HCT116 (cell line): ENCODE measurements around the gene NDUFB6. TPM values are rescaled to one million over a fixed set of nuclear protein-coding genes. Genes with fewer than 3 reads are reported as not detected.

Experiments
- ATAC-seq: fragments of 200-7000 bp; cut with Tn5 transposase; 2 replicates; pipeline ENCODE4 v1.9.1; 2020; ENCODE audit warnings: mild to moderate bottlenecking, moderate library complexity
- BruUV-seq: library from RNA; stranded (reverse); fragments of 400-500 nt; replicated peaks from 2 replicates; lab custom pipeline; 2021; lab: Mats Ljungman, UMichigan
- CTCF ChIA-PET: fragments of 300-600 bp; sonication (Branson Sonifier 250); formaldehyde crosslinking; loops from one replicate; lab custom pipeline; 2021; ENCODE audit warnings: antibody characterized with exemption; lab: Charles Lee
- POLR2A ChIA-PET: fragments of 300-600, 350-600 bp; sonication (Branson Sonifier 250); formaldehyde crosslinking; loops from one replicate; lab custom pipeline; 2021; ENCODE audit warnings: antibody characterized with exemption; lab: Charles Lee
- RAD21 ChIA-PET, 2 experiments: fragments of 300-600 bp; sonication (Branson Sonifier 250); formaldehyde crosslinking; loops; one replicate each; lab custom pipeline; 2023; ENCODE audit warnings: low total read pairs in 2 of 2; ENCODE audit not compliant: uncharacterized antibody in 2 of 2, unreplicated experiment in 2 of 2, low non-redundant PET in 1 of 2; lab: Charles Lee
- DNase-seq: peaks from one replicate; pipeline ENCODE4 v3.0.0-alpha.2; 2010; ENCODE audit warnings: low read depth, low spot score
- H2AFZ ChIP-seq: fragments of 200-600 bp; shearing (Covaris generic), sonication (generic); 2 replicates; pipeline ENCODE4 v1.6.1; 2017; ENCODE audit warnings: low read depth, mixed run types, mixed read lengths, antibody characterized with exemption, low read length; ENCODE audit not compliant: poor library complexity, severe bottlenecking
- H3K27ac ChIP-seq: 2 replicates; pipeline ENCODE4 v1.5.1; 2012; ENCODE audit warnings: low read depth, low read length
- H3K27me3 ChIP-seq: fragments of 200-600 bp; sonication (generic); 2 replicates; pipeline ENCODE4 v1.6.1; 2016; ENCODE audit warnings: mixed run types, low read length, mixed read lengths; ENCODE audit not compliant: insufficient read depth
- H3K36me3 ChIP-seq, 2 experiments: fragments of 200-500 bp in 1 of 2; fragments of 200-600 bp in 1 of 2; sonication (Bioruptor generic) in 1 of 2; sonication (generic) in 1 of 2; 2 replicates each; pipeline versions ENCODE4 v1.5.1 to v1.6.1; 2014 to 2016; ENCODE audit warnings: low read length in 2 of 2, inconsistent platforms in 1 of 2, mixed read lengths in 1 of 2, mixed run types in 1 of 2; ENCODE audit not compliant: insufficient read depth in 2 of 2, control insufficient read depth in 1 of 2
- H3K4me1 ChIP-seq, 2 experiments: fragments of 200-600 bp in 1 of 2; sonication (generic) in 1 of 2; 2 replicates each; pipeline versions ENCODE4 v1.5.1 to v1.6.1; 2012 to 2017; ENCODE audit warnings: low read length in 2 of 2, inconsistent platforms in 1 of 2, mild to moderate bottlenecking in 1 of 2, mixed read lengths in 1 of 2, mixed run types in 1 of 2, moderate library complexity in 1 of 2; ENCODE audit not compliant: insufficient read depth in 2 of 2, control insufficient read depth in 1 of 2
- H3K4me2 ChIP-seq: fragments of 200-600 bp; sonication (generic); 2 replicates; pipeline ENCODE4 v1.6.1; 2017; ENCODE audit warnings: mixed run types, low read length, mixed read lengths
- H3K4me3 ChIP-seq, 2 experiments: fragments of 200-600 bp in 1 of 2; sonication (generic) in 1 of 2; replicated peaks in 1 of 2; 2 replicates each; pipeline ENCODE4 v1.5.1; 2011 to 2016; ENCODE audit warnings: low read length in 2 of 2, control low read depth in 1 of 2, low read depth in 1 of 2, mild to moderate bottlenecking in 1 of 2, mixed read lengths in 1 of 2, mixed run types in 1 of 2
- H3K79me2 ChIP-seq: fragments of 200-600 bp; sonication (generic); 2 replicates; pipeline ENCODE4 v1.6.1; 2017; ENCODE audit warnings: mild to moderate bottlenecking, mixed run types, low read length, moderate library complexity, mixed read lengths; ENCODE audit not compliant: insufficient read depth
- H3K9ac ChIP-seq: fragments of 200-600 bp; sonication (generic); 2 replicates; pipeline ENCODE4 v1.6.1; 2016; ENCODE audit warnings: low read length, mixed read lengths
- H3K9me2 ChIP-seq: fragments of 200-600 bp; sonication (generic), shearing (Covaris generic); 2 replicates; pipeline ENCODE4 v1.6.1; 2017; ENCODE audit warnings: mixed run types, mild to moderate bottlenecking, moderate library complexity; ENCODE audit not compliant: insufficient read depth
- H3K9me3 ChIP-seq, 2 experiments: fragments of 200-500 bp in 1 of 2; fragments of 200-600 bp in 1 of 2; sonication (Bioruptor generic) in 1 of 2; sonication (generic) in 1 of 2; 2 replicates each; pipeline ENCODE4 v1.6.1; 2014 to 2017; ENCODE audit warnings: low read length in 2 of 2, mixed read lengths in 2 of 2, inconsistent platforms in 1 of 2, low read depth in 1 of 2, mild to moderate bottlenecking in 1 of 2, mixed run types in 1 of 2, moderate library complexity in 1 of 2; ENCODE audit not compliant: control insufficient read depth in 1 of 2, insufficient read depth in 1 of 2
- H4K20me1 ChIP-seq: fragments of 200-600 bp; sonication (generic), shearing (Covaris generic); 2 replicates; pipeline ENCODE4 v1.6.1; 2017; ENCODE audit warnings: mixed run types, mild to moderate bottlenecking, moderate library complexity; ENCODE audit not compliant: insufficient read depth
- CEBPB ChIP-seq: IDR thresholded peaks from 2 replicates; pipeline ENCODE4 v1.6.1; 2012; ENCODE audit warnings: low read depth
- EGR1 ChIP-seq: IDR thresholded peaks from 2 replicates; pipeline ENCODE4 v1.6.1; 2012; ENCODE audit warnings: low read depth
- RAD21 ChIP-seq: IDR thresholded peaks from 2 replicates; pipeline ENCODE4 v1.6.1; 2012; ENCODE audit warnings: low read depth, mild to moderate bottlenecking
- ZFX ChIP-seq: fragments of 450-650 bp; IDR thresholded peaks from 2 replicates; pipeline ENCODE4 v1.6.1; 2017
- intact Hi-C: fragments of 100-400 bp; cut with micrococcal nuclease; formaldehyde crosslinking; loops from 2 replicates; pipeline ENCODE4 v1.10.0; 2022
- total RNA-seq: library from RNA; stranded (reverse); gene quantifications from one replicate; pipeline ENCODE4 v1.2.1, GENCODE V29; 2021; ENCODE audit not compliant: unreplicated experiment
- TF ChIP-seq, protein P1 (sequence below), 3 experiments: fragments of 200-600 bp in 1 of 3; sonication (generic) in 1 of 3; IDR thresholded peaks in 2 of 3; conservative IDR thresholded peaks in 1 of 3; 2 replicates each; pipeline ENCODE4 v1.5.1; 2012 to 2017; ENCODE audit warnings: low read depth in 2 of 3, low read length in 2 of 3, antibody characterized with exemption in 1 of 3, borderline replicate concordance in 1 of 3, control low read depth in 1 of 3, mild to moderate bottlenecking in 1 of 3, mixed read lengths in 1 of 3, mixed run types in 1 of 3, moderate library complexity in 1 of 3; ENCODE audit not compliant: insufficient read depth in 1 of 3

The NDUFB6 gene
- total RNA-seq, 1 experiment from 2014 or later: 68.9 TPM

DNA sequence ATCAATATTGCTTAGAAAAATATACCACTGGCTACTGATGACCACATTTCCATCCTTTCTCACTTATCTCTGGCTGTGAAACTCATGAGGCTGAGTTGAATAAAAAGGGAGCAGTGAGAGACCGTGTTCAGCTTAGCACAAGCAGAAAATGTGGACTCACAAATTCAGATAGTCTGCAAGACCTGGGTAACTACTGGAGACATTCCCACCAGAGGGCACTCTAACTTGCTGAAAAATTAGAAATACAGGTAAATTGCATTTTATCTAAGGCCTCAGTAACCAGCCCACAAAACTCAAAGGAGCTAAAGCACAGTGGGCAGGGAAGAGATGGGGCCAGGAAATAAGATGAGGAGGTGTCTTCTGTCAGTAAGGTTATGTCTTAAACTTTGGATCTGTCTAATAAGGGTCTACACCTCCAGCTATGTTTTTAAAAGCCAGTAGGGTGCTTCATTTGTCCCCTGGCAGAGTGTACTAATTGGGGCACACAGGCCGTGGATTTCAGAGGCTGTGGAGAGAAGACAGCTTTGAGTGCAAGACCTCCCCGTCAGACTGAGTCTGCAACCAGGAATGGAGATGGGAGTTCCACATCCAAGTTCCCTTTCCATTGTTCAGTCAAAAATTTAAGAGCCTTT is 8.7 kb upstream of the NDUFB6 start:
- H3K27me3 ChIP-seq: no peaks in the 10 kb centered on the region
- no peak overlapping the region for H3K9ac ChIP-seq
- no TSS peak for BruUV-seq
- peak; percentile 88 for ATAC-seq
- no peaks in the 10 kb centered on the region for H3K4me1 ChIP-seq
- no peak overlapping the region for H3K4me2 ChIP-seq
- TF ChIP-seq, protein P1, sequence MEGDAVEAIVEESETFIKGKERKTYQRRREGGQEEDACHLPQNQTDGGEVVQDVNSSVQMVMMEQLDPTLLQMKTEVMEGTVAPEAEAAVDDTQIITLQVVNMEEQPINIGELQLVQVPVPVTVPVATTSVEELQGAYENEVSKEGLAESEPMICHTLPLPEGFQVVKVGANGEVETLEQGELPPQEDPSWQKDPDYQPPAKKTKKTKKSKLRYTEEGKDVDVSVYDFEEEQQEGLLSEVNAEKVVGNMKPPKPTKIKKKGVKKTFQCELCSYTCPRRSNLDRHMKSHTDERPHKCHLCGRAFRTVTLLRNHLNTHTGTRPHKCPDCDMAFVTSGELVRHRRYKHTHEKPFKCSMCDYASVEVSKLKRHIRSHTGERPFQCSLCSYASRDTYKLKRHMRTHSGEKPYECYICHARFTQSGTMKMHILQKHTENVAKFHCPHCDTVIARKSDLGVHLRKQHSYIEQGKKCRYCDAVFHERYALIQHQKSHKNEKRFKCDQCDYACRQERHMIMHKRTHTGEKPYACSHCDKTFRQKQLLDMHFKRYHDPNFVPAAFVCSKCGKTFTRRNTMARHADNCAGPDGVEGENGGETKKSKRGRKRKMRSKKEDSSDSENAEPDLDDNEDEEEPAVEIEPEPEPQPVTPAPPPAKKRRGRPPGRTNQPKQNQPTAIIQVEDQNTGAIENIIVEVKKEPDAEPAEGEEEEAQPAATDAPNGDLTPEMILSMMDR (IDR thresholded peaks at IDR 0.05 in 2 of 3, conservative IDR thresholded peaks at IDR 0.05 in 1 of 3; ENCODE audit: borderline replicate concordance in 1 of 3, insufficient read depth in 1 of 3, low read depth in 2 of 3, low read length in 2 of 3): peak; percentile 64 to 83 (median 72)
- TF ChIP-seq CEBPB: no peak
- no peak for TF ChIP-seq EGR1
- no peak for TF ChIP-seq ZFX
- peak; percentile 79 for TF ChIP-seq RAD21
- ChIA-PET RAD21 (interaction anchor here (0.9 to 4.0 kb wide), 5 partner anchors 199 to 387 kb away, joined by 3 to 38 read pairs (median 9); no protein-coding TSS in a partner anchor), POLR2A (interaction anchor here (1.2 to 3.7 kb wide), 3 partner anchors 29 to 442 kb away, joined by 3 to 24 read pairs (median 3); partner anchors contain the start of genes SMIM27 and TOPORS), CTCF (interaction anchor here (0.8 to 13.3 kb wide), 24 partner anchors 9 to 644 kb away, joined by 3 to 553 read pairs (median 5); partner anchors contain the start of genes ACO1, APTX, DNAJA1 and NDUFB6)
- no peaks in the 10 kb centered on the region for H4K20me1 ChIP-seq
- no peaks in the 10 kb centered on the region for H3K9me3 ChIP-seq
- no peaks in the 10 kb centered on the region for H3K9me2 ChIP-seq
- intact Hi-C loops: loop anchor here (1.0 to 10.0 kb wide), 4 partner anchors 121 to 643 kb away; no protein-coding TSS in a partner anchor
- no peak overlapping the region for H2AFZ ChIP-seq
- no peak overlapping the region for H3K27ac ChIP-seq
- no peaks in the 10 kb centered on the region for H3K36me3 ChIP-seq
- H3K79me2 ChIP-seq: no peaks in the 10 kb centered on the region
- peak; percentile 71 for DNase-seq
- H3K4me3 ChIP-seq: no peak overlapping the region
